ENCODE data around the gene RAD51B. TPM values are rescaled to one million over a fixed set of nuclear protein-coding genes. Genes with fewer than 3 reads are reported as not detected.
A peak's percentile ranks its signal among the peaks of the same experiment; 100 is the strongest.

Gene RAD51B
- total RNA-seq, 1 donor from 2014 or later, result 26.1 TPM

DNA sequence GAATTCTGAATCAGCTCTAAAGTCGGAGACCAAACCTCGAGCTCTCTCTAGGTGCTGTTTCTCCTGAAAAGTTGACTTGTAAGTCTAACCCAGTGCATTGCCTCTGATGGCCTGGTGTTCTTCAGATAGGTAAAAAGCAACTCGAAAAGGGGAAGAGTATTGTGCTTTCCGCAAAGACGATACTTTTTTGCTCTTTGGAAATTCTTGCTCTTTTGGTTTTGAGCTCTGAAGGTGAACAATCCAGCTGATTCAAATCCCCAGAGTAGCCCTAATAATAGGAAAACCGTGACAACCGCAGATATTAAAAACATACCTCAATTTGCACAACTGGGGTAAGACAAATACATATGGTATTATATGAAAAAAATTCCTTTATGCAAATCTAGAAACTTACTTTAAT, 447.4 kb downstream of the RAD51B start:
- H3K27ac Mint-ChIP-seq, result no peak overlapping the region
- intact Hi-C loops (cut with micrococcal nuclease), result loop anchor here (10.0 kb wide), 1 partner anchor 48 kb away; no protein-coding TSS in a partner anchor
- peaks cover 35% of the 10 kb centered on the region for H3K4me1 Mint-ChIP-seq (ENCODE audit: low read depth)
- no peaks in the 10 kb centered on the region for H3K27me3 Mint-ChIP-seq (ENCODE audit: insufficient read depth)
- H3K9me3 Mint-ChIP-seq, result no peaks in the 10 kb centered on the region
- no peak for DNase-seq (ENCODE audit: low spot score)
- H3K36me3 Mint-ChIP-seq (ENCODE audit: low read depth), result no peaks in the 10 kb centered on the region
- H3K4me3 Mint-ChIP-seq, result no peak overlapping the region

DNA sequence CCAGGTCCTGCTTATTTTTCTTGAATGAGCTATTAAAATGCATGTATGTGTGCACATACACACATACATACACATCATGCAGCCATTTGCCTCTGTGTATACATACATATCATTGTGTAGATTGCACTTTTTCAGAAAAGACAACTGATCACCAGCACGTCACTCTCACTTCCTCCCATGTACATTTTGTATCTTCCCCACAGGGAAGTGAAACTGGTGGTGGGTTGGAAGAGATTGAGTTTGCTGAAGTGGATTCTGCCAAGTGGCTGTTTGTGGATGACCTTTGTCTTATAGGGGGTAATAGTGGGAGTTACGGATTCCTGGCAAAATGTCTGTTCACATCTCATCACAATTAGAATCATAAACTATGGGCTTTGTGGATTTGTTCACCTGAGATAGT, 448.6 kb downstream of the RAD51B start:
- Mint-ChIP-seq H3K4me3 (no peak overlapping the region), H3K36me3 (ENCODE audit: low read depth) (no peaks in the 10 kb centered on the region), H3K27ac (peak overlapping the region; percentile 42), H3K27me3 (ENCODE audit: insufficient read depth) (no peaks in the 10 kb centered on the region), H3K4me1 (ENCODE audit: low read depth) (peaks cover 28% of the 10 kb centered on the region), H3K9me3 (no peaks in the 10 kb centered on the region)
- intact Hi-C loops (cut with micrococcal nuclease), result loop anchor here (1.0 to 10.0 kb wide), 3 partner anchors 8 to 47 kb away; no protein-coding TSS in a partner anchor
- no peak for DNase-seq (ENCODE audit: low spot score)

GRCh38 chr14:68268719-68269118, 449.1 kb downstream of the RAD51B start:
- H3K36me3 Mint-ChIP-seq (ENCODE audit: low read depth), result no peaks in the 10 kb centered on the region
- intact Hi-C loops (cut with micrococcal nuclease), result loop anchor here (1.0 to 10.0 kb wide), 3 partner anchors 8 to 46 kb away; no protein-coding TSS in a partner anchor
- no peaks in the 10 kb centered on the region for H3K9me3 Mint-ChIP-seq
- peaks cover 27% of the 10 kb centered on the region for H3K4me1 Mint-ChIP-seq (ENCODE audit: low read depth)
- H3K27ac Mint-ChIP-seq, result no peak overlapping the region
- DNase-seq (ENCODE audit: low spot score), result no peak
- no peak overlapping the region for H3K4me3 Mint-ChIP-seq
- no peaks in the 10 kb centered on the region for H3K27me3 Mint-ChIP-seq (ENCODE audit: insufficient read depth)

DNA sequence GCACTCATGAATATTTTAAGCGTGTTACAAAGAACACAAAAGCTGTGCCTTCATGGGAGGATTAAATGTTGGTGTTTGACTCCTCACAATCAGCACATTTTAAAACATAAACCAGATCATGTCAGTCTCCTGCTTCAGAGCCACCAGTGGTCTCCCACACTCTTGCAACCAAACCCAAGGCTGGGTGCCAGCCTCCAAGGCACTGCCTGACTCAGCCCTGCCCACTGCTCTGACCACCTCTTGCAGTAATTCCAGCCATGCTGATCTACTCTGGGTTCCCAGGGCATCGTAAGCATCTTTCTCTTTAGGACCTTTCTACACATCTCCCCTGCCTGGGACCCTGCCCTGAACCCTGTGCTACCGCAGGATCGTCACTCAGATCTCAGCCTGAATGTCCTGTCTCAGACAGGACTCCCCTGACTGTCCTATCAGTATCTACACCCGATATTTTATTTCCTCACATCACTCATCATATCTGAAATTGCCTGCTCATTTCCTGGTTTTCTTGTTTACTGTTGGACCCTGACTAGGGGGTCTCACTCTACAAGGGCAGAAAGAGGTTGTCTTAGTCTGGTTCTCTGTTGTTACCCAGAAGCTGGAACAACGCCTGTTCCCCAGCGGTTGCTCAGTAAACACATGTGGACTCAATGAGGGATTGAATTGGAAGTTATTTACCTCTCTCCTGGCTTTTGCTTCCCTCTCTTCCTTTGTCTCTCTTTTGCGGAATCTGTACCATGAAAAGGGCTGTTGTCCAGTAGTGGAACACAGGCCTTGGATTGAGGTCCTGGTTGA, 449.8 kb downstream of the RAD51B start:
- Mint-ChIP-seq H3K9me3 (no peaks in the 10 kb centered on the region), H3K36me3 (ENCODE audit: low read depth) (no peaks in the 10 kb centered on the region), H3K4me3 (no peak overlapping the region), H3K27me3 (ENCODE audit: insufficient read depth) (no peaks in the 10 kb centered on the region), H3K27ac (peak overlapping the region; percentile 46), H3K4me1 (ENCODE audit: low read depth) (peaks cover 27% of the 10 kb centered on the region)
- no peak for DNase-seq (ENCODE audit: low spot score)
- intact Hi-C loops (cut with micrococcal nuclease), result loop anchor here (2.0 to 10.0 kb wide), 2 partner anchors 15 to 45 kb away; no protein-coding TSS in a partner anchor

- peaks cover 36% of the 10 kb centered on the region for H3K4me1 Mint-ChIP-seq (ENCODE audit: low read depth)
- H3K9me3 Mint-ChIP-seq, result no peaks in the 10 kb centered on the region
- no peaks in the 10 kb centered on the region for H3K36me3 Mint-ChIP-seq (ENCODE audit: low read depth)
- intact Hi-C loops (cut with micrococcal nuclease), result no loop called here
- no peak overlapping the region for H3K27ac Mint-ChIP-seq
- DNase-seq (ENCODE audit: low spot score), result no peak
- H3K27me3 Mint-ChIP-seq (ENCODE audit: insufficient read depth), result no peaks in the 10 kb centered on the region
- no peak overlapping the region for H3K4me3 Mint-ChIP-seq
Measured at GRCh38 chr14:68270342-68270741, 450.8 kb downstream of the RAD51B start.

GRCh38 chr14:68271913-68272391, 452.4 kb downstream of the RAD51B start:
- Mint-ChIP-seq H3K4me3 (no peak overlapping the region), H3K9me3 (no peaks in the 10 kb centered on the region), H3K4me1 (ENCODE audit: low read depth) (peaks cover 45% of the 10 kb centered on the region), H3K27ac (peak overlapping the region; percentile 37), H3K27me3 (ENCODE audit: insufficient read depth) (no peaks in the 10 kb centered on the region), H3K36me3 (ENCODE audit: low read depth) (no peaks in the 10 kb centered on the region)
- intact Hi-C loops (cut with micrococcal nuclease), result no loop called here
- DNase-seq (ENCODE audit: low spot score), result no peak

DNA sequence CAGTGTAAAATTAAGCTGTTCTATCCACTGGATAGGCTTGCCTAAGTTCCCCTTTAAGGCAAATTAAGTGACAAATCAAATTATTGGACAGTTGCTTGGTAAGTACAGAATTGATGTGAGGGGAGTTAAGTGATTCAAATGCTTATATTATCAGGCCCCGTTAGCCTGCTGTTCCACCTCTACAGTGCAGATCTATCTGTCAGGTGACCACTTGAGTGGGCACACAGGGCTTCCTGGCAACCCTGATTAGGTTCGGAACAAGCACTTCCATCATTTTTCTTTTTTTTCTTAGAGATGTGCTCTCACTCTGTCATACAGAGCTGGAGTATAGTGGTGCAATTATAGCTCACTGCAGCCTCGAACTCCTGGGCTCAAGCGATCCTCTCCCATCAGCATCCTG, 453.8 kb downstream of the RAD51B start:
- Mint-ChIP-seq H3K36me3 (ENCODE audit: low read depth) (no peaks in the 10 kb centered on the region), H3K27me3 (ENCODE audit: insufficient read depth) (no peaks in the 10 kb centered on the region), H3K4me1 (ENCODE audit: low read depth) (peaks cover 37% of the 10 kb centered on the region), H3K9me3 (no peaks in the 10 kb centered on the region), H3K27ac (no peak overlapping the region), H3K4me3 (no peak overlapping the region)
- intact Hi-C loops (cut with micrococcal nuclease), result no loop called here
- DNase-seq (ENCODE audit: low spot score), result no peak

DNA sequence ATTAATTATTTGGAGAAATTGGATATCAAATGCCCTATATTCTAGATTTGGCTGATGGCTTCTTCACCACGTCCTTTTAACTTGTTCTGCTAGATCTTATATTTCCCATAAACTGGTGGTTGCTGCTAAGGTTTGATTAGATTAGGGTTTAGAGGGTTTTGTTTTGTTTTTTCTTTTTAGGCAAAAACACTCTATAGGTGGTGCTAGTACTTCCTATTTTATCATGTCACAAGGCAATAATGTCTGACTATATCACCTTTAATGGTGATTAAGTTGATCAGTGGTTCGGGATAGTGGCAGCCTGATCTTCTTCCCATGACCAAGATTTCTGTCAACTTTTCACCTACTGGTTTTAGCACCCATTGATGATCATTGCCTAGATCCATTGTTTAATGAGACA, 455.1 kb downstream of the RAD51B start:
- Mint-ChIP-seq H3K9me3 (no peaks in the 10 kb centered on the region), H3K36me3 (ENCODE audit: low read depth) (no peaks in the 10 kb centered on the region), H3K4me1 (ENCODE audit: low read depth) (peaks cover 24% of the 10 kb centered on the region), H3K4me3 (no peak overlapping the region), H3K27ac (no peak overlapping the region), H3K27me3 (ENCODE audit: insufficient read depth) (no peaks in the 10 kb centered on the region)
- intact Hi-C loops (cut with micrococcal nuclease), result loop anchor here (1.0 to 2.0 kb wide), 5 partner anchors 9 to 94 kb away; no protein-coding TSS in a partner anchor
- no peak for DNase-seq (ENCODE audit: low spot score)

GRCh38 chr14:68278576-68279436, 459.2 kb downstream of the RAD51B start:
- no peaks in the 10 kb centered on the region for H3K9me3 Mint-ChIP-seq
- peaks cover 1% of the 10 kb centered on the region for H3K27me3 Mint-ChIP-seq (ENCODE audit: insufficient read depth)
- peaks cover 36% of the 10 kb centered on the region for H3K4me1 Mint-ChIP-seq (ENCODE audit: low read depth)
- no peak for DNase-seq (ENCODE audit: low spot score)
- no peaks in the 10 kb centered on the region for H3K36me3 Mint-ChIP-seq (ENCODE audit: low read depth)
- intact Hi-C loops (cut with micrococcal nuclease), result no loop called here
- H3K27ac Mint-ChIP-seq, result no peak overlapping the region
- H3K4me3 Mint-ChIP-seq, result no peak overlapping the region

GRCh38 chr14:68279437-68279720, 459.8 kb downstream of the RAD51B start:
- intact Hi-C loops (cut with micrococcal nuclease), result no loop called here
- Mint-ChIP-seq H3K4me1 (ENCODE audit: low read depth) (peaks cover 42% of the 10 kb centered on the region), H3K4me3 (no peak overlapping the region), H3K27me3 (ENCODE audit: insufficient read depth) (peaks cover 1% of the 10 kb centered on the region), H3K36me3 (ENCODE audit: low read depth) (no peaks in the 10 kb centered on the region), H3K27ac (no peak overlapping the region), H3K9me3 (no peaks in the 10 kb centered on the region)
- no peak for DNase-seq (ENCODE audit: low spot score)

GRCh38 chr14:68279777-68280233, 460.2 kb downstream of the RAD51B start:
- intact Hi-C loops (cut with micrococcal nuclease), result loop anchor here (5.0 to 10.0 kb wide), 2 partner anchors 127 to 185 kb away; no protein-coding TSS in a partner anchor
- Mint-ChIP-seq H3K27me3 (ENCODE audit: insufficient read depth) (peaks cover 1% of the 10 kb centered on the region), H3K4me1 (ENCODE audit: low read depth) (peaks cover 42% of the 10 kb centered on the region), H3K4me3 (no peak overlapping the region), H3K9me3 (no peaks in the 10 kb centered on the region), H3K27ac (no peak overlapping the region), H3K36me3 (ENCODE audit: low read depth) (peaks cover 1% of the 10 kb centered on the region)
- no peak for DNase-seq (ENCODE audit: low spot score)

DNA sequence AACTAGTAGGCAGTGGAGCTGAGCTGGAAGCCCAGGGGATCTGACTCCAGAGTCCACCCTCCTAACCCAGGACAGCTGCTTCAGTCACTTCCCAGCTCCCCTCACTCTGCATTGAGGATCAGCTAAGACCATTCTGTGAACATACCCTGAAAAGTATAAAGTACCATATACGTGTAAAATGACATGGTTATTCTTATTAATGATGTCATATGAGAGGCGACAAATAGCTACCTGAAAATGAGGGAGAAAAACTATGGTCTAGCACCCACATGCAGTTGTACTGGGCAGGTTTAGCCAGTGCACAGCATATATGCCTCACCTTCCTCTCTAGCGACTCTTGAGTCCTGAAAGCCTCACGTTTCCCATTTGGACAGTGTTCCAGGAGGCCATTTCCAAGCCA, 461.9 kb downstream of the RAD51B start:
- Mint-ChIP-seq H3K9me3 (no peaks in the 10 kb centered on the region), H3K4me1 (ENCODE audit: low read depth) (peaks cover 45% of the 10 kb centered on the region), H3K27me3 (ENCODE audit: insufficient read depth) (peaks cover 1% of the 10 kb centered on the region), H3K4me3 (no peak overlapping the region), H3K27ac (no peak overlapping the region), H3K36me3 (ENCODE audit: low read depth) (peaks cover 3% of the 10 kb centered on the region)
- intact Hi-C loops (cut with micrococcal nuclease), result loop anchor here (5.0 to 10.0 kb wide), 2 partner anchors 126 to 183 kb away; no protein-coding TSS in a partner anchor
- DNase-seq (ENCODE audit: low spot score), result no peak
